Vein endothelial cell (primary cell): ENCODE results near the gene MEIS3. TPM values are rescaled to one million over a fixed set of nuclear protein-coding genes. Genes with fewer than 3 reads are reported as not detected.

Source experiments
- total RNA-seq: library from RNA; depleted of rRNA; stranded (reverse); fragments of >200 nt; gene quantifications from 2 replicates; pipeline ENCODE4 v1.2.3, GENCODE V29; 2012

Gene MEIS3
- total RNA-seq: 0.29 TPM in 1 of 2 replicates, not detected in the other

DNA sequence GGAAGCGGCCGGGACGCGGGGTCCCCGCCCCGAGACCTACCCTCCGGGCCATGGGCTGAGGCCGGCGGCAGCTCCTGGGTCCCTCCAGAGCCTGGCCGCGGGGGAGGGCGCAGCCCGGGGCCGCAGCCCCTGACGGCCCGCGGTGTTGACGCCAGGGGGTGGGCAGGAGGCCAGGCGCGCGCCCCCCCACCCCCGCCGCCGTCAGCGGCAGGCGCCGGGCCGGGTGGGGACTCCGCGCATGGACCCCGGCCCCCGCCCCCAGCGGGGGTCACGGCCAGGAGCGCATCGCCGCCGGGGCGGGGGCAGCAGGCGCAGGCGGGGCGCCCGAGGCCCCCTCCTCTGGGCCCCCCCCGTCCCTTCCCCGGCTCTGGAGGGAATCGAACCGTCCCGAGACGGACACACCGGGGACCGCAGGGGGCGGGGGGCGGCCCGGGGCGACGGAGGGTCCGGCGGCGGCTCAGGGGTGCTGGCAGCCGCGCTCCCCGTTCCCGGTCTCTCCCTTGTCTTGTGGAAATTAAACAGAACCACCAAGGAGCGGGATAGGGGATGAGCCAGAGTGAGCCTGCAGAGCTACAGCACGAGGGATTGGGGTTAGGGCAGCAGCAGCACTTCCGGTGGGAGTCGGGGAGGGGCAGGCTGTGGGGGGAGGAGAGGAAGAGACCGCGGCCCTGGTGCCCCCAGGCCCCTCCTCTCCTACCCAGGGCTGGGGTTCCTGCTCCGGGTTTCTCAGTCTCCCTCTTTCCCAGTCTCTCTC is at the start of gene MEIS3:
MEIS3 (minus strand) TSS at position 498 of the 754 bp plus-strand sequence; CDS start at position 52, 446 bp downstream.

Other genes with a start within 250 kb of the MEIS3 start
- gene BBC3, start 188.3 kb downstream of the MEIS3 start, total RNA-seq: 16.8 and 33.0 TPM in 2 replicates
- gene CCDC9, start 163.0 kb downstream of the MEIS3 start, total RNA-seq: 4.5 and 5.6 TPM in 2 replicates
- gene INAFM1, start 144.6 kb downstream of the MEIS3 start, total RNA-seq: 0.48 and 0.65 TPM in 2 replicates
- gene C5AR1, start 109.7 kb downstream of the MEIS3 start, total RNA-seq: not detected in 2 replicates
- not detected in 2 replicates for gene C5AR2, start 87.4 kb downstream of the MEIS3 start, total RNA-seq
- 13.7 and 16.7 TPM in 2 replicates for gene DHX34, start 70.2 kb downstream of the MEIS3 start, total RNA-seq
- gene SLC8A2, start 52.4 kb upstream of the MEIS3 start, total RNA-seq: not detected in 2 replicates
- 4.3 and 5.6 TPM in 2 replicates for gene KPTN, start 64.7 kb upstream of the MEIS3 start, total RNA-seq
- 82.6 and 92.5 TPM in 2 replicates for gene NAPA, start 95.5 kb upstream of the MEIS3 start, total RNA-seq
- 0.19 and 0.33 TPM in 2 replicates for gene ZNF541, start 153.6 kb upstream of the MEIS3 start, total RNA-seq
- 7.5 and 12.7 TPM in 2 replicates for gene BICRA, start 189.6 kb upstream of the MEIS3 start, total RNA-seq